Esophagus squamous epithelium (tissue), 5 donors: Measurements from ENCODE around the gene PDF. TPM values are rescaled to one million over a fixed set of nuclear protein-coding genes. Genes with fewer than 3 reads are reported as not detected.

ENCODE experiments used
- DNase-seq: peaks from one replicate; lab custom pipeline; 2025; lab: John Stamatoyannopoulos, UW
- H3K27ac ChIP-seq, 4 donors: fragments of 200-600 bp; sonication (generic); one replicate each; pipeline ENCODE4 v1.5.1; 2016 to 2019; ENCODE audit warnings: mild to moderate bottlenecking in 1 of 4
- H3K27me3 ChIP-seq, 4 donors: fragments of 200-600 bp; sonication (generic); 1 replicate in 3 of 4; 2 replicates in 1 of 4; pipeline versions ENCODE4 v1.5.1 to v1.6.0; 2017 to 2021; ENCODE audit warnings: antibody characterized with exemption in 1 of 4
- H3K36me3 ChIP-seq, 3 donors: fragments of 200-600 bp; sonication (generic); one replicate each; pipeline ENCODE4 v1.5.1; 2016 to 2019
- H3K4me1 ChIP-seq, 3 donors: fragments of 200-600 bp; sonication (generic); one replicate each; pipeline ENCODE4 v1.5.1; 2017 to 2019
- H3K4me3 ChIP-seq, 4 donors: fragments of 200-600 bp; sonication (generic); 1 replicate in 3 of 4; 2 replicates in 1 of 4; pipeline ENCODE4 v1.5.1; 2016 to 2019; ENCODE audit warnings: mild to moderate bottlenecking in 2 of 4, moderate library complexity in 1 of 4
- H3K9me3 ChIP-seq, 3 donors: fragments of 200-600 bp; sonication (generic); one replicate each; pipeline ENCODE4 v1.5.1; 2016 to 2019
- POLR2A ChIP-seq, 4 donors: fragments of 450-650 bp; IDR thresholded peaks; one replicate each; pipeline ENCODE4 v1.6.1; 2017; ENCODE audit warnings: antibody characterized with exemption in 4 of 4, mild to moderate bottlenecking in 4 of 4, moderate library complexity in 3 of 4
- WGBS, 2 donors: methylation state at CpG; one replicate each; pipeline ENCODE4 v1.1.5; 2018; 5-methylcytosine and 5-hydroxymethylcytosine counted together
- intact Hi-C: fragments of 100-400 bp; cut with DNase I; formaldehyde crosslinking; loops from one replicate; pipeline ENCODE4 v1.15.0; 2022
- total RNA-seq, 4 donors: library from RNA; depleted of rRNA; stranded (reverse); fragments of >200 nt; gene quantifications; one replicate each; pipeline ENCODE4 v1.1.0, GENCODE V29; 2016
- TF ChIP-seq, protein P1 (sequence below), 6 experiments: fragments of 450-650 bp in 4 of 6; fragments of 200-600 bp in 2 of 6; sonication (generic) in 2 of 6; IDR thresholded peaks; one replicate each; pipeline ENCODE4 v1.5.1; 2016 to 2019; ENCODE audit warnings: antibody characterized with exemption in 6 of 6, mild to moderate bottlenecking in 4 of 6, moderate library complexity in 4 of 6
- donor health status: DM: yes; HTN: yes; CAD: no.

The PDF gene
- total RNA-seq, 4 donors from 2014 or later: 14.3 to 21.8 (median 21.4) TPM

DNA sequence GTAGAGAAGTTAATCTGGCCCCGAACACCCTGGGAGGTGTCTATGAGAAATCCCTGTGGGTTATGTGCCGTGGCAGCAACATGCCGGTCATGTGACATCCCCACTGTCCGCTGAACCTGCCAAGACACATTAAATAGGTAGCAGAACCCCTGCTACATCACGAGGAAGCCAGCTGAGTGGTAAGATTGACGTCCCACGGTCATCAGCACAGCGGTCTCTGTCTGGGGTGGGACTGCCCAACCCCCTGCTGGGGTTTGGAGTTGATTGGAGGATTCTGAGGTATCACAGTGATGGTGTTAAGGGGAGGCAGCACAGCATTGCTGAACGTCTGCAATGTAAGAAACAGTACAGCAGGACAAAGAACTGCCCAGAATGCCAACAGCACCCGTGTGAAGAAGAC lies 19.1 kb upstream of the PDF start:
- DNase-seq: no peak
- Histone ChIP-seq H3K4me3 (no peak overlapping the region), H3K9me3 (no peaks in the 10 kb centered on the region), H3K4me1 (no peaks in the 10 kb centered on the region), H3K27me3 (no peaks in the 10 kb centered on the region), H3K36me3 (peaks cover 0 to 60% (median 0%) of the 10 kb centered on the region in 3 donors), H3K27ac (no peak overlapping the region)
- WGBS, 2 donors: 90 to 96% methylated on average over 4 to 5 of the region's 10 CpGs
- TF ChIP-seq, protein P1, sequence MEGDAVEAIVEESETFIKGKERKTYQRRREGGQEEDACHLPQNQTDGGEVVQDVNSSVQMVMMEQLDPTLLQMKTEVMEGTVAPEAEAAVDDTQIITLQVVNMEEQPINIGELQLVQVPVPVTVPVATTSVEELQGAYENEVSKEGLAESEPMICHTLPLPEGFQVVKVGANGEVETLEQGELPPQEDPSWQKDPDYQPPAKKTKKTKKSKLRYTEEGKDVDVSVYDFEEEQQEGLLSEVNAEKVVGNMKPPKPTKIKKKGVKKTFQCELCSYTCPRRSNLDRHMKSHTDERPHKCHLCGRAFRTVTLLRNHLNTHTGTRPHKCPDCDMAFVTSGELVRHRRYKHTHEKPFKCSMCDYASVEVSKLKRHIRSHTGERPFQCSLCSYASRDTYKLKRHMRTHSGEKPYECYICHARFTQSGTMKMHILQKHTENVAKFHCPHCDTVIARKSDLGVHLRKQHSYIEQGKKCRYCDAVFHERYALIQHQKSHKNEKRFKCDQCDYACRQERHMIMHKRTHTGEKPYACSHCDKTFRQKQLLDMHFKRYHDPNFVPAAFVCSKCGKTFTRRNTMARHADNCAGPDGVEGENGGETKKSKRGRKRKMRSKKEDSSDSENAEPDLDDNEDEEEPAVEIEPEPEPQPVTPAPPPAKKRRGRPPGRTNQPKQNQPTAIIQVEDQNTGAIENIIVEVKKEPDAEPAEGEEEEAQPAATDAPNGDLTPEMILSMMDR (IDR thresholded peaks at IDR 0.05): no peak
- TF ChIP-seq POLR2A (IDR thresholded peaks at IDR 0.05): no peak
- intact Hi-C loops: no loop called here

DNA sequence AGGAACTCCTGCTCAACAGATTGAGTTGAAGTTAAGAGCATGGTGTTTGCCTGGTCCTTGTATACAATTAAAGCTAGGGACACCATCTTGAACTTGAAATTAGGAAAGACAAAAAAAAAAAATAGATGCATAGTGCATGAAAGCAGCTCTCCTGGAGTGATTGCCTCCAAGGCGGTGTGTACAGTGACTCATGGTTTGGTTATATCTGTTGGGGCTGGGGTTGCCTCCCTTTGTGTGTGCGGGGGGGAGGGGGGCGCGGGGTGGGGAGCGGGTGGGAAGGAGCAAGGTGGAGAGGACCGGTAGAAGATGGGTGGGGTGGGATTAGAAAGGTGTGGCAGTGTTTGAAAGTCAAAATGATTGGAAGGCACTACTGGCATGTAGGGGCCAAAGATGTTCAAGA lies 17.8 kb upstream of the PDF start:
- DNase-seq: no peak
- intact Hi-C loops: no loop called here
- Histone ChIP-seq H3K4me1 (no peaks in the 10 kb centered on the region), H3K27me3 (no peaks in the 10 kb centered on the region), H3K4me3 (no peak overlapping the region), H3K27ac (no peak overlapping the region), H3K9me3 (no peaks in the 10 kb centered on the region), H3K36me3 (peaks cover 0 to 64% (median 0%) of the 10 kb centered on the region in 3 donors)
- no peak for TF ChIP-seq POLR2A (IDR thresholded peaks at IDR 0.05)
- TF ChIP-seq, protein P1 (IDR thresholded peaks at IDR 0.05): no peak
- 85 to 88% methylated on average over 3 to 4 of the region's 6 CpGs for WGBS, 2 donors

DNA sequence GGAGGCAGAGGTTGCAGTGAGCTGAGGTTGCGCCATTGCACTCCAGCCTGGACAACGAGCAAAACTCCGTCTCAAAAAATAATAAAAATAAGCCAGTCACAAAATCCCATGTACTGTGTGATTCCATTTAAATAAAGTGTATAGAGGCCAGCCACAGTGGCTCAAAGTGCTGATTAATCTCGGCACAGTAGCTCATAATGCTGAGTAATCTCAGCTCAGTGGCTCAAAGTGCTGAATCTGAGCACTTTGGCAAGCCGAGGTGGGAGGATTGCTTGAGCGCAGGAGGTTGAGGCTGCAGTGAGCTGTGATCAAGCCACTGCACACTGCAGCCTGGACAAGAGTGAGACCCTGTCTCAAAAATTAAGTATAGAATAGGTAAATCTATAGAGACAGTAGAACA lies 16.3 kb upstream of the PDF start:
- no peaks in the 10 kb centered on the region for H3K9me3 ChIP-seq
- no peak for TF ChIP-seq POLR2A (IDR thresholded peaks at IDR 0.05)
- TF ChIP-seq, protein P1 (IDR thresholded peaks at IDR 0.05): no peak
- H3K36me3 ChIP-seq: peaks cover 0 to 65% (median 5%) of the 10 kb centered on the region in 3 donors
- no peaks in the 10 kb centered on the region for H3K27me3 ChIP-seq
- H3K27ac ChIP-seq: no peak overlapping the region
- intact Hi-C loops: no loop called here
- H3K4me3 ChIP-seq: no peak overlapping the region
- WGBS, 2 donors: 88 to 89% methylated on average over 6 of the region's 6 CpGs
- DNase-seq: no peak
- H3K4me1 ChIP-seq: peaks cover 0 to 4% (median 0%) of the 10 kb centered on the region in 3 donors

DNA sequence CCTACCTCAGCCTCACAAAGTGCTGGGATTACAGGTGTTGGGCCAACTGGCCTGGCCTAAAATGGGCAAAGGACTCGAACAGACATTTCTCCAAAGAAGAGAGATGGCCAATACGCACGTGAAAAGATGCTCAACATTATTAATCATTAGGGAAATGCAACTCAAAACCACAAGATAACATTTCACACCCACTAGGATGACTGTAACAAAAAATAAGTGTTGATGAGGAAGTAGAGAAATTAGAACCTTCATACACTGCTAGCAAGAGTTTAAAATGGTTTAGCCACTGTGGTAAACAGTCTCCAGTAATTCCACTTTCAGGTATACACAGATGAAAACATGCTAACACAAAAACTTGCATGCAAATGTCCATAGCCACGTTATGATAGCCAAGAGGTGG lies 15.5 kb upstream of the PDF start:
- no peak overlapping the region for H3K27ac ChIP-seq
- H3K36me3 ChIP-seq: peaks cover 0 to 64% (median 5%) of the 10 kb centered on the region in 3 donors
- no peak for DNase-seq
- H3K4me3 ChIP-seq: no peak overlapping the region
- intact Hi-C loops: no loop called here
- peaks cover under 1 to 11% (median 2%) of the 10 kb centered on the region in 3 donors for H3K4me1 ChIP-seq
- 47 to 74% methylated on average over 4 of the region's 4 CpGs for WGBS, 2 donors
- H3K9me3 ChIP-seq: no peaks in the 10 kb centered on the region
- no peaks in the 10 kb centered on the region for H3K27me3 ChIP-seq
- no peak for TF ChIP-seq POLR2A (IDR thresholded peaks at IDR 0.05)
- TF ChIP-seq, protein P1 (IDR thresholded peaks at IDR 0.05): no peak

DNA sequence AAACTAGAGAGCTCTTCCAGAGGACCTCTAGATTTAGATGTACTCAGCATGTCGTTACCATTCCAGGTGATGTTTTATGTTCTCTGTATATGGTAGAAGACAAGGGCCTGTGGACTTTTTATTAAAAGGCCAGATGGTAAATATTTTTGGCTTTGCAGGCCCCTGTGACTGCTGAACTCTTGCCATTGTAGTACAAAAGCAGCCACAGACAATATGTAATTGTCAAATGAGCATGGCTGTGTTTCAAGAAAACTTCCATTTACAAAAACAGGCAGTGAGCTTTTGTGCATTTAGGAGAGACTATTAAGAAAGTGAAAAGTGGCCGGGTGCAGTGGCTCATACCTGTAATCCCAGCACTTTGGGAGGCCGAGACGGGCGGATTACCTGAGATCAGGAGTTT lies 13.8 kb upstream of the PDF start:
- H3K4me1 ChIP-seq: peaks cover 9 to 22% (median 10%) of the 10 kb centered on the region in 3 donors
- H3K9me3 ChIP-seq: no peaks in the 10 kb centered on the region
- no peak for DNase-seq
- peaks cover 0 to 52% (median 5%) of the 10 kb centered on the region in 3 donors for H3K36me3 ChIP-seq
- no peak for TF ChIP-seq POLR2A (IDR thresholded peaks at IDR 0.05)
- TF ChIP-seq, protein P1 (IDR thresholded peaks at IDR 0.05): no peak
- WGBS, 2 donors: 96 to 98% methylated on average over 5 of the region's 5 CpGs
- intact Hi-C loops: no loop called here
- H3K4me3 ChIP-seq: no peak overlapping the region
- no peaks in the 10 kb centered on the region for H3K27me3 ChIP-seq
- no peak overlapping the region for H3K27ac ChIP-seq
